Breast epithelium (tissue), 4 donors: ENCODE results near the gene SMARCA1. TPM values are rescaled to one million over a fixed set of nuclear protein-coding genes. Genes with fewer than 3 reads are reported as not detected.

Experiments used
- DNase-seq, 2 donors: peaks; one replicate each; pipeline ENCODE4 v3.0.0-alpha.2; 2019; ENCODE audit warnings: low spot score in 2 of 2
- H3K27ac ChIP-seq, 2 donors: fragments of 200-600 bp; sonication (generic) in 1 of 2; one replicate each; pipeline ENCODE4 v1.5.1; 2016 to 2019; ENCODE audit warnings: mild to moderate bottlenecking in 1 of 2
- H3K27me3 ChIP-seq, 2 donors: fragments of 200-600 bp; sonication (generic) in 1 of 2; one replicate each; pipeline versions ENCODE4 v1.5.1 to v1.6.0; 2017 to 2019; ENCODE audit warnings: control low read depth in 1 of 2, mild to moderate bottlenecking in 1 of 2
- H3K36me3 ChIP-seq: fragments of 200-600 bp; one replicate; pipeline ENCODE4 v1.5.1; 2019
- H3K4me1 ChIP-seq, 2 donors: fragments of 200-600 bp; sonication (generic); one replicate each; pipeline ENCODE4 v1.5.1; 2016 to 2019; ENCODE audit warnings: control low read depth in 1 of 2
- H3K4me3 ChIP-seq, 3 donors: fragments of 200-600 bp; sonication (generic); 1 replicate in 2 of 3; 2 replicates in 1 of 3; pipeline ENCODE4 v1.5.1; 2016 to 2019; ENCODE audit warnings: mild to moderate bottlenecking in 3 of 3, moderate library complexity in 2 of 3
- H3K9me3 ChIP-seq, 2 donors: fragments of 200-600 bp; sonication (generic) in 1 of 2; one replicate each; pipeline ENCODE4 v1.5.1; 2016 to 2019; ENCODE audit warnings: control low read depth in 1 of 2
- CTCF ChIP-seq, 3 donors: fragments of 450-650 bp; IDR thresholded peaks; one replicate each; pipeline ENCODE4 v1.5.1; 2016 to 2017; ENCODE audit warnings: antibody characterized with exemption in 3 of 3, mild to moderate bottlenecking in 3 of 3, moderate library complexity in 3 of 3
- POLR2A ChIP-seq: fragments of 450-650 bp; IDR thresholded peaks from one replicate; pipeline ENCODE4 v1.6.1; 2016; ENCODE audit warnings: antibody characterized with exemption, mild to moderate bottlenecking, moderate library complexity
- POLR2AphosphoS5 ChIP-seq, 3 donors: sonication (generic); formaldehyde crosslinking; IDR thresholded peaks; one replicate each; pipeline ENCODE4 v1.6.1; 2017; ENCODE audit warnings: antibody characterized with exemption in 3 of 3
- intact Hi-C: fragments of 100-400 bp; cut with DNase I; formaldehyde crosslinking; loops from one replicate; pipeline ENCODE4 v1.15.1; 2023; ENCODE audit warnings: low total_unique reads
- total RNA-seq, 3 donors: library from RNA; depleted of rRNA; stranded (reverse); fragments of >200 nt; gene quantifications; one replicate each; pipeline ENCODE4 v1.1.0, GENCODE V29; 2016

Gene SMARCA1
- total RNA-seq, 3 donors from 2014 or later = 29.5 to 34.4 (median 33.4) TPM

DNA sequence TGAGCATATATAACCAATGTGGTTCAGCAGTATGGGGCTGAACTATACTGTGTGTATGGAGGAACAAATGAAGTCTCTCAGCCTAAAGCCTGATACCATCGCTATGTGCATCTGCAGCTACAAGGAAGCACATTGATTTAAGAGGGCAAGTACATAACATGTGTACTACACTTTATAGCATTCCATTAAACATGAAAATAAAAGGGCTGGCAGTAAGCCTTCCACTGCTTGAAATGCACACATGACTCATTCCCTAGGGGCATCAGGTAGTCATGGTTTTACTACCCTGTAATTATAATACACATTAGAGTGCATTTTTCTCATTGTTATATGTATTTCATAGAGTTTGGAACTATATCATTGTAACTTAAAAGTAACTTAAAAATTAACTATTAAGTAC, 51.2 kb downstream of the SMARCA1 start:
- DNase-seq = no peak
- TF ChIP-seq POLR2AphosphoS5 (IDR thresholded peaks at IDR 0.05) (no peak), POLR2A (no peak), CTCF (IDR thresholded peaks at IDR 0.05) (no peak)
- intact Hi-C loops = no loop called here
- peaks cover 0 to 5% of the 10 kb centered on the region in 2 donors for H3K27me3 ChIP-seq
- no peaks in the 10 kb centered on the region for H3K4me1 ChIP-seq
- no peaks in the 10 kb centered on the region for H3K36me3 ChIP-seq
- no peak overlapping the region for H3K27ac ChIP-seq
- no peak overlapping the region for H3K4me3 ChIP-seq
- H3K9me3 ChIP-seq = no peaks in the 10 kb centered on the region

- peaks cover 0 to 7% of the 10 kb centered on the region in 2 donors for H3K27me3 ChIP-seq
- no peaks in the 10 kb centered on the region for H3K36me3 ChIP-seq
- intact Hi-C loops = no loop called here
- TF ChIP-seq POLR2AphosphoS5 (IDR thresholded peaks at IDR 0.05) = no peak
- no peak for TF ChIP-seq CTCF (IDR thresholded peaks at IDR 0.05)
- TF ChIP-seq POLR2A = no peak
- DNase-seq = no peak
- H3K27ac ChIP-seq = no peak overlapping the region
- no peak overlapping the region for H3K4me3 ChIP-seq
- no peaks in the 10 kb centered on the region for H3K9me3 ChIP-seq
- no peaks in the 10 kb centered on the region for H3K4me1 ChIP-seq
Observed at GRCh38 chrX:129462707-129463106, 60.6 kb downstream of the SMARCA1 start.

DNA sequence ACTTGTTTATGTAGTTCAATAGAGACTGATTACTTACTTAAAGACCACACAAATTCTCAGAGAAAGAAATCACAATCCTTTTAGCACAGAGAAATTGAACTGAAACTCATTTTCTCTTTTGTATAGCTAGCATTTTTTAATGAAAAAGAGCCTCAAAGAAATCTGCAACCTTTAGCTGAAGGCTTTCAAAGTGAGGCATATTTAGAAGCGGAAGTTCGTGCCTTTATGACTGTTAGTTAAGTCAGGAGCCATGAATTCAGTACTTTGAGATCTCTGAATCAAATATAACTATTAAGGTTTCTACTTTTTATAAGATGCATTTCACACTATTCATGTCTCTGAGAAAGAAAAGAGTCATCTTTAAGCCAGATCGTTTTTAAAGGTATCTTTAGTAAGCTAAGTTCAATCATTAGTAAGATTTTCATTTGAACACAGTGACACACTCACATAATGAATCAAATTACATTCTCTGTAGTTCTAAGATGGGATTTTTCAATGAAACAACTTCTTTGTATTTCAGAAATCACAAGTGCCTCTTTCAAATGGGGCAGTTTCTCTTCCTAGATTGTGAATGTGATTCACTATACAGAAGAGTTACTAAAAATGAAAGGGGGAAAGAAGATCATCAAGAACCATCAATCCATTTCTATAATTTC, 61.4 kb downstream of the SMARCA1 start:
- H3K27me3 ChIP-seq = peaks cover 0 to 7% of the 10 kb centered on the region in 2 donors
- no peaks in the 10 kb centered on the region for H3K9me3 ChIP-seq
- DNase-seq = no peak
- no peaks in the 10 kb centered on the region for H3K4me1 ChIP-seq
- H3K4me3 ChIP-seq = no peak overlapping the region
- H3K27ac ChIP-seq = no peak overlapping the region
- intact Hi-C loops = no loop called here
- TF ChIP-seq POLR2A (no peak), POLR2AphosphoS5 (IDR thresholded peaks at IDR 0.05) (no peak), CTCF (IDR thresholded peaks at IDR 0.05) (no peak)
- H3K36me3 ChIP-seq = no peaks in the 10 kb centered on the region

- DNase-seq = no peak
- no peaks in the 10 kb centered on the region for H3K9me3 ChIP-seq
- TF ChIP-seq POLR2A = no peak
- no peak for TF ChIP-seq POLR2AphosphoS5 (IDR thresholded peaks at IDR 0.05)
- no peak for TF ChIP-seq CTCF (IDR thresholded peaks at IDR 0.05)
- H3K4me1 ChIP-seq = no peaks in the 10 kb centered on the region
- no peak overlapping the region for H3K4me3 ChIP-seq
- intact Hi-C loops = no loop called here
- H3K27ac ChIP-seq = no peak overlapping the region
- H3K36me3 ChIP-seq = no peaks in the 10 kb centered on the region
- H3K27me3 ChIP-seq = no peaks in the 10 kb centered on the region
Observed at GRCh38 chrX:129452523-129452922, 70.8 kb downstream of the SMARCA1 start.

DNA sequence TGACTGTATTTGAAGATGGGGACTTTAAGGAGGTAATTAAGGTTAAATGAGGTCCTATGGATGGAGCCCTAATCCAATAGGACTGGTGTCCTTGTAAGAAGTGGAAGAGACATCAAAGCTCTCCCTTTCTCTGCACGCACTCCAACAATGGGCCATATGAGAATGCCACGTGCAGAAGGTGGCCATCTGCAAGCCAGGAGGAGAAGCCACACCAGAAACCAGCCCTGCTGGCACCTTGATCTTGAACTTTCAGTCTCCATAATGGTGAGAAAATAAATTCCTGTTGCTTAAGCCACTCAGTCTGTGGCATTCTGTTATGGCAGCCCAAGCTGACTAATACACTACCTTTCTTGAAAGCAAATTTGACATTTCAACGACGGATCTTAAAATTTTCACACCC, 73.2 kb downstream of the SMARCA1 start:
- Histone ChIP-seq H3K4me1 (no peaks in the 10 kb centered on the region), H3K27me3 (no peaks in the 10 kb centered on the region), H3K27ac (no peak overlapping the region), H3K36me3 (no peaks in the 10 kb centered on the region), H3K4me3 (no peak overlapping the region), H3K9me3 (no peaks in the 10 kb centered on the region)
- no peak for DNase-seq
- intact Hi-C loops = no loop called here
- TF ChIP-seq POLR2A = no peak
- TF ChIP-seq POLR2AphosphoS5 (IDR thresholded peaks at IDR 0.05) = no peak
- no peak for TF ChIP-seq CTCF (IDR thresholded peaks at IDR 0.05)
